GM18526 (cell line): Measurements from ENCODE around the gene SH3GL2.

Source experiments
- POLR2A ChIP-seq: IDR thresholded peaks from 3 replicates; pipeline ENCODE4 v1.6.1; 2011; ENCODE audit not compliant: insufficient read length; ENCODE audit errors: extremely low read depth

SH3GL2 gene

GRCh38 chr9:17837965-17838364 is 259.1 kb downstream of the SH3GL2 start:
- no peak for TF ChIP-seq POLR2A

- TF ChIP-seq POLR2A: no peak
Measured at GRCh38 chr9:17839776-17840175, 260.9 kb downstream of the SH3GL2 start.

GRCh38 chr9:17843236-17843635 is 264.4 kb downstream of the SH3GL2 start:
- no peak for TF ChIP-seq POLR2A
